Measurements from ENCODE around the gene CDS1.

CDS1 gene

DNA sequence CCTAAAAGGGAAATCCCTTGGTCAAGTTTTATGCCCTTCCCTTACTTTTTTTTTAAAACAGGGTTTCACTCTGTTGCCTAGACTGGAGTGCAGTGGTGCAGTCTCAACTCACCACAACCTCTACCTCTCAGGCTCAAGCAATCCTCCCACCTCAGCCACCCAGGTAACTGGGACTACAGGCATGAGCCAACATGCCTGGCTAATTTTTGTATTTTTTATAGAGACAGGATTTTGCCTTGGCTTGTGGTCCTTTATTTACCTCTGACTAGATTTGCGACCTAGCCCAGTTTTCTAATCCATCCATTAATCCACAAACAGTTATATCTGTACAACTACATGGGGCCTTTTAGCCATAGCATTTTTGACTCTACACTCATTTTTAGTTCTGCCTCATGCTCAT, 23.7 kb downstream of the CDS1 start:
- DNase-seq (ENCODE audit: low read depth) = no peak
- H3K4me3 ChIP-seq (ENCODE audit: low read length) = no peak overlapping the region
- TF ChIP-seq, protein P1, sequence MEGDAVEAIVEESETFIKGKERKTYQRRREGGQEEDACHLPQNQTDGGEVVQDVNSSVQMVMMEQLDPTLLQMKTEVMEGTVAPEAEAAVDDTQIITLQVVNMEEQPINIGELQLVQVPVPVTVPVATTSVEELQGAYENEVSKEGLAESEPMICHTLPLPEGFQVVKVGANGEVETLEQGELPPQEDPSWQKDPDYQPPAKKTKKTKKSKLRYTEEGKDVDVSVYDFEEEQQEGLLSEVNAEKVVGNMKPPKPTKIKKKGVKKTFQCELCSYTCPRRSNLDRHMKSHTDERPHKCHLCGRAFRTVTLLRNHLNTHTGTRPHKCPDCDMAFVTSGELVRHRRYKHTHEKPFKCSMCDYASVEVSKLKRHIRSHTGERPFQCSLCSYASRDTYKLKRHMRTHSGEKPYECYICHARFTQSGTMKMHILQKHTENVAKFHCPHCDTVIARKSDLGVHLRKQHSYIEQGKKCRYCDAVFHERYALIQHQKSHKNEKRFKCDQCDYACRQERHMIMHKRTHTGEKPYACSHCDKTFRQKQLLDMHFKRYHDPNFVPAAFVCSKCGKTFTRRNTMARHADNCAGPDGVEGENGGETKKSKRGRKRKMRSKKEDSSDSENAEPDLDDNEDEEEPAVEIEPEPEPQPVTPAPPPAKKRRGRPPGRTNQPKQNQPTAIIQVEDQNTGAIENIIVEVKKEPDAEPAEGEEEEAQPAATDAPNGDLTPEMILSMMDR (conservative IDR thresholded peaks at IDR 0.05; ENCODE audit: low read depth, low read length) = no peak

DNA sequence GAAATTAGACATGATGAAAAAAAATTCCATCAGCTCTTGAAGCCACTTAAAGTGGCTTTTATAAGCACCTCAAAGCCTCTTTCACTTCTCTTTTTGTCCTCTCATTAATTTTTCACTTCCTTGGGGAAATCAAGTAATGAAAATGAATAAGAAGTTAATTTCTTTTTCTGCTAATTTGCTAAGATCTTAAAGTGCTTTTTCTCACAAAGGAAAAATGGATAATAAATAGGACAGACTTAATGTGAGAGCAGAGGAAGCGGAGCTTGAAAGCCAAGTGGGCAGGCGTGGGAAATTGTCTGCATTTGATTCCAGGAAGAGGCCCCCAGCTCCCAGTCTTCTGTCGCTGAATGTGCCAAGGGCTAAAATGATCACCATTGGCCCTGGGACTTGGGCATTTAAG, 28.6 kb downstream of the CDS1 start:
- TF ChIP-seq, protein P1 (conservative IDR thresholded peaks at IDR 0.05; ENCODE audit: low read depth, low read length) = no peak
- no peak for DNase-seq (ENCODE audit: low read depth)
- H3K4me3 ChIP-seq (ENCODE audit: low read length) = no peak overlapping the region

DNA sequence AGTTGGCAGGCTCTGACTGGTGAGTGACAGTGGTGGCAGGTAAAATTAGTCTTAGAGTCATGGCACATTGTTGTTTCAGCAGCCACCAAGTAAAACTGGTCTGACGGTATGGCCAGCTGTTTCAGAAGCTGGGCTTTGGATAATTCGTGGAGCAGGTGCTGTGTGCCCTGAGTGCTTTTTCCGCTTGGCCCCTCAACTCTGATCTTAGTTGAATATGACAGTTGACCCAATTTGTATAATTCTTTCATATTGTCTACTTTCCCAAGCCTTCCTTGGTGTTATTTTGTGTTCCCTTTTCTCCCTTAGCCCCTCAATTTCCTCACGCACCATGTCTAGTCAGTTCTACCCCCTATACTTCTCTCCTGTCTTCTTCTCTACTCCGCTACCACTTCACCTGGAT, 32.0 kb downstream of the CDS1 start:
- DNase-seq (ENCODE audit: low read depth) = no peak
- TF ChIP-seq, protein P1 (conservative IDR thresholded peaks at IDR 0.05; ENCODE audit: low read depth, low read length) = no peak
- H3K4me3 ChIP-seq (ENCODE audit: low read length) = no peak overlapping the region

DNA sequence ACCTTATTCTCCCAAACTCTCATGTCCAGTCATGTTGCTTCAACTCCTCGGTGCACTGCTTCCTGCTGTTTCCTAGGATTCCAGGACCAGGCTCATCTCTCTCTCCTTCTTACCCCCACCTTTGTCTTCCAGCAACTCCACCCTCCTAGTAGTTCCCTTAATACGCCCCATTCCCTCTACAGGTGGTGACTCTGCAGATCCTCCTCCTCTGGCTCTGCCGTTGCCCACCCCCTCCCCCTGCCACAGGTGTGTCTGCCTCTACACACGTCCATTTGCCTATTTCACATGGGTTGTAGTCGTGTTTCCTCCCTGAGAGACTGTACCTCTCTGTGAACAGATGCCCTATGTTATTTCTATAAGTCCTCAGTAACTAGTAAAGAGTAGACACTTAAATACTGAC, 32.4 kb downstream of the CDS1 start:
- no peak for DNase-seq (ENCODE audit: low read depth)
- no peak overlapping the region for H3K4me3 ChIP-seq (ENCODE audit: low read length)
- TF ChIP-seq, protein P1 (conservative IDR thresholded peaks at IDR 0.05; ENCODE audit: low read depth, low read length) = no peak

DNA sequence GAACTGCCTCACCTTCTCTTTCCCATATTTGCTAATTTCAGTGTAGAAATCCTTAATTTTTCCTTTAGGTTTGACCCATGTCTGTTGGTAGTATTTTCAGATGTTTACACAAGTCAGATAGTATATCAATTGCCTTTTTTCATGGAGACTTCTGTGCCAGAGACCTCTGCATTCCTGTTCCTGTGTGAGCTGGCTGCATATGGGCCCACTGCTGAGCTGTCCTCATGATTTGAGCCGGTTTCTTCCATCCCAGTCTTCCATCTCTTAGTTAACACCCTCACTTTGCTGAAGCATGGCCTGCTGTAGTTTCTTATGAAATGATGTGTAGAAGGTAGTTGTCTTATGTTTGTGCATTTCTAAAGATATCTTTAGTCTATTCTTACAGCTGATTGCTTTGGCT, 40.0 kb downstream of the CDS1 start:
- DNase-seq (ENCODE audit: low read depth) = no peak
- H3K4me3 ChIP-seq (ENCODE audit: low read length) = no peak overlapping the region
- TF ChIP-seq, protein P1 (conservative IDR thresholded peaks at IDR 0.05; ENCODE audit: low read depth, low read length) = no peak

DNA sequence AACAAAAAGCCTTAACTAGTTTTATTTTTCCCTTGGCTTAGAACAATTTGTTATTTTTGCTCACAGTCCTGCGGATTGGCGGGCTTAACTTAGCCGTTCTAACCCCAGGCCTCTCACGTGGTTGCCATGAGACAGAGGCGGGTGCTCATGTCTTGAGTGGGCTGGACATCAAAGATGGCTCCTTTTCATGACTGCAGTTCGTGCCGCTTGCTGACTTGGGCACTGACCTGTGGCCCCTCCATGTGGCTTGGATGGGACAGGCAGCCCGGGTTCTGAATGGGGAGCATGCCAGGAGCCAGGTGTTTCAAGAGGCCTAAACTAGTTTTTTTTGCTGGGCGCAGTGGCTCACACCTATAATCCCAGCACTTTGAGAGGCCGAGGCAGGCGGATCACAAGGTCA, 40.7 kb downstream of the CDS1 start:
- DNase-seq (ENCODE audit: low read depth) = no peak
- H3K4me3 ChIP-seq (ENCODE audit: low read length) = no peak overlapping the region
- TF ChIP-seq, protein P1 (conservative IDR thresholded peaks at IDR 0.05; ENCODE audit: low read depth, low read length) = no peak

DNA sequence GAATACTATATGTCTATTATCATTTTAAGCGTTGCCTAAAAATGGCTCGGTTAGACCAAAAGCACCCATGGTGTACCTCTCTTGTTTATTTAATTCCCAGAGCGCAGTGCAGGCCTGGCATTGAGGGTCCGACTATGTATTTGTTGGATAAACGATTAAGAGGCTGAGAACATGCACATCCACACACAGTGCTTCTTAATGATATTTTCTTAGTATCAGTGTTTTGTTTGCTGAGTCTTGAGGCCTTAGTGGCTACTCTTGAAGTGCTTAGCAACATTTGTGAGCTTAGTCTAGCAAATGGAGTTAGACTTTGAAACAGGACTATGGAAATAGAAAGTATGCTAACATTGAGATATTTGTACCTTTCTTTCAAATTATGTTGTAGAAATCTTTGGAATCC, 43.7 kb downstream of the CDS1 start:
- no peak overlapping the region for H3K4me3 ChIP-seq (ENCODE audit: low read length)
- TF ChIP-seq, protein P1 (conservative IDR thresholded peaks at IDR 0.05; ENCODE audit: low read depth, low read length) = no peak
- DNase-seq (ENCODE audit: low read depth) = no peak
